GM19043 (cell line): ENCODE measurements around the gene WASL.

ENCODE experiments used
- ATAC-seq: cut with Tn5 transposase; IDR thresholded peaks from one replicate; pipeline ENCODE4 v1.9.1; 2021; ENCODE audit warnings: low read depth; ENCODE audit not compliant: unreplicated experiment

WASL gene

GRCh38 chr7:123663200-123663599 is 85.6 kb downstream of the WASL start:
- no peak for ATAC-seq

- ATAC-seq = no peak
Observed at GRCh38 chr7:123662755-123663154, 86.0 kb downstream of the WASL start.

DNA sequence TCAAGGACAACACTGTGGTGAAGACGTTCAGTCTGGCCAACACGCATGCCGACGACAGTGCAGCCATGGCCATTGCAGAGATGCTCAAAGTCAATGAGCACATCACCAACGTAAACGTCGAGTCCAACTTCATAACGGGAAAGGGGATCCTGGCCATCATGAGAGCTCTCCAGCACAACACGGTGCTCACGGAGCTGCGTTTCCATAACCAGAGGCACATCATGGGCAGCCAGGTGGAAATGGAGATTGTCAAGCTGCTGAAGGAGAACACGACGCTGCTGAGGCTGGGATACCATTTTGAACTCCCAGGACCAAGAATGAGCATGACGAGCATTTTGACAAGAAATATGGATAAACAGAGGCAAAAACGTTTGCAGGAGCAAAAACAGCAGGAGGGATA is 86.5 kb downstream of the WASL start:
- ATAC-seq = no peak

- no peak for ATAC-seq
Observed at GRCh38 chr7:123661765-123662164, 87.0 kb downstream of the WASL start.

DNA sequence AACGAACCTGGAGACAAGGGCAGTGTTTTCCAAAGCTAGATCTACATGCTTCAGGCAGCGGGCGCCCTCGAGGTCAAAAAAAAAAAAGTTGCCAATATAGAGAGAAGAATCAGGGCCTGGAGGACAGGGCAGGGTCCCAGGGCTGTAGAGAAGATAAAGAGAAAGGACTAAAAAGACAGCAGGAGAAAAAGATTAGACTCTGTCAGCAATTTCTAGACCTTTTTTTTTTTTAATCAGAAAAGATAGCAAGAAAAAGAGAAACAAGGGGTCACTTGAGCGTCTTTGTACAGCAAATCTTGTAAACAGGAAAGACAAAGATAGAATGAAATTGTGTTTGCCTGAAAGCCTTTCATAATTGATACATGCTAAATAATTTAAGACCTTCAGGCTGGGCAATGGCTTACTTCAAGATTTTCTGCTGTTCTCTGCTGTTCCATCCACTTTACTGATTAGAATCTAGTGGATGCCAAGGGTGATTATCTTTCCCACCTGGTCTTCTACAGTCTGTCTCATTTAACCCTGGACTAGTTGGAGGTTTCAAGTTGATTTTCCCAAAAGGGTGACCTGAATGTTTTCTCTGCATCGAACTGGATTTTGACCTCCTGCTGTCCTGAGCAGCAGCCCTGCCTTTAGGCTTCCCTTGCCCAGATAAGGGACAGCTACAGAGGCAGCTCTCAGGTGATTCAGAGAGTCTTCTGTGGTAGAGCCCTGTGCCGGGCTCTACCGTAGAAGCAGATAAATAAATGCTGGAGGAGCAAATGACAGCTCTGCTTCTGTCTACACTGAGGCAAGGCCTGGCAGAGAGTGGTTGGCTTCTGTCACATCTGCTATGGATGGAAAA is 88.1 kb downstream of the WASL start:
- no peak for ATAC-seq

DNA sequence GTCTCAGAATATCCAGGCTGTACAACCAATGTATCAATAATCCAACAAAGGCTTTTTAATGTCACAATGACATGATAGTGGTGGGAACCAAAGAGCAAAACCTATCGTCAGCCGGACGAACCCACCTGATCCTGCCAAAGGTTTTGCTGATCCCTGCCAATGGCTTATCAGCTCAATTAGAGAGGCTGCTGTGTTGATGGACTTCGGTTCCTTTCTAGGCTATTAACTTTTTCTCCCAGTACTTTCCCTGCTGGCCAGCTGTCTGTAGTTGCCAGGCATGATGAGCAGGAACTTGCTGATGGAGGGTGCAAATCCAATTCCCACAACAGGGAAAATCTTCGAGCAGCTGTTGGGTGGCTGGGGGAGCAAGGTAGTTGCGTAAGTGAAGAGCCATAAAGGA is 90.8 kb downstream of the WASL start:
- no peak for ATAC-seq

GRCh38 chr7:123657304-123657685 is 91.5 kb downstream of the WASL start:
- no peak for ATAC-seq

GRCh38 chr7:123656544-123657303 is 92.1 kb downstream of the WASL start:
- ATAC-seq = no peak

DNA sequence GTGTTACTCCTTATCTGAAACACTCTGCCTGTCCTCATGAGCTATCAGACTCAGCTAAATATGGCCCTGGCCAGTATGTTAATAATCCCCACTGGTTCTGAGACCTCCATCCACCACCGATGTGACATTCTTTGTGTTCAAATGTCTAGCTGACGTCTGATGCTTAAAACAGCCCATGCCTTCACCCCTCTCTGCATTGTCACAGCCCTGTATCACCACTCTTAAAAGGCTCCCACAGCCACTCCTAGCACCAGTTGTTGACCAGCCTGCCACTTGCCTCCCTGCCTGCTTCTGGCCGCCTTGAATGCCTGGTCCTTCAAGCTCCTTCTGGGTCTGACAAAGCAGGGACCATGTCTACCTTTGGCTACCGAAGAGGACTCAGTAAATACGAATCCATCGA is 93.2 kb downstream of the WASL start, which contains the start of gene LMOD2:
Gene LMOD2 (plus strand): TSS at position 253 of the 400 bp plus-strand sequence. CDS start 98 bp downstream, at position 351.
- no peak for ATAC-seq

- no peak for ATAC-seq
Observed at GRCh38 chr7:123653162-123653561, 95.6 kb downstream of the WASL start.

- ATAC-seq = no peak
Observed at GRCh38 chr7:123652406-123652805, 96.4 kb downstream of the WASL start.

DNA sequence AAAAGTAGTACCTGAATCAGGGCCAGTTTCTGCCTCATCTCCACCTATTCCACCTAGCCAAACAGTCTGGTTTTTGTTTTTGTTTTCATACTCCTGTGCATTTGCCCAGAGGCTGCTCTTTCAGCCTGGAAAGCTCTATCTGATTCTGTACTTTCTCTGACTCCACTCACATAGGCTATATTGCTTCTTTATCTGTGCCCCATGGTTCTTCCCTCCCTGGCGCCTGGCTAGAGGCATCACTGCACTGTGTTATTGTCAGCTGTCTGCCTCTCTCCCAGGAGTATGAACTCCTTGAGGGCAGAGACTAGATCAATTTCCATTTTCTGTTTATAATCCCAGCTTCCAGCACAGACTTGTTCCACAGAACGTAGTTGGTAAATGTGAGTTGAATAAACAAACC is 98.2 kb downstream of the WASL start:
- no peak for ATAC-seq

GRCh38 chr7:123649964-123650363 is 98.8 kb downstream of the WASL start:
- no peak for ATAC-seq

DNA sequence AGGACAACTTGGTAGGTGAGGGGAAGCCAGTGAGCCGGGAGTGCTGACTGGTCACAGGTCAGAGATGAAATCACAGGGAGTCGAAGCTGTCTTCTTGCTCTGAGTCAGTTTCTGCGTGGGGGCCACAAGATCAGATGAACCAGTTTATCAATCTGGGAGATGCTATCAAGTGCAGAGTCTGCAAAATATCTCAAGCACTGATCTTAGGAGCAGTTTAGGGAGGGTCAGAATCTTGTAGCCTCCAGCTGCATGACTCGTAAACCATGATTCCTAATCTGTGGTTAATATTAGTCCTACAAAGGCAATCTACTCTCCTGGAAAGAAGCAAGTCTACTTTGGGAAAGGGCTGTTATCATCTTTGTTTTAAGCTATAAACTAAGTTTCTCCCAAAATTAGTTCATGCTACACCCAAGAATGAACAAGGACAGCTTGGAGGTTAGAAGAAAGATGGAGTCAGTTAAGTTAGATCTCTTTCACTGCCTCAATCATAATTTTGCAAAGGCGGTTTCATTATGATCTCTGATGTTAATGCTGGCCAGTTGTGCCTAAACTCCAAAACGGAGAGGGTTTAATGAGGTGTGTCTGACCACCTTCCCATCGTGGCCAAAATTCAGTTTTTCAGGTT is 101.6 kb downstream of the WASL start:
- ATAC-seq = no peak

GRCh38 chr7:123645516-123645915 is 103.3 kb downstream of the WASL start:
- no peak for ATAC-seq

GRCh38 chr7:123643495-123644441 is 105.0 kb downstream of the WASL start:
- ATAC-seq = no peak

- no peak for ATAC-seq
Observed at GRCh38 chr7:123641901-123642300, 106.9 kb downstream of the WASL start.

- ATAC-seq = no peak
Observed at GRCh38 chr7:123640583-123640982, 108.2 kb downstream of the WASL start.

DNA sequence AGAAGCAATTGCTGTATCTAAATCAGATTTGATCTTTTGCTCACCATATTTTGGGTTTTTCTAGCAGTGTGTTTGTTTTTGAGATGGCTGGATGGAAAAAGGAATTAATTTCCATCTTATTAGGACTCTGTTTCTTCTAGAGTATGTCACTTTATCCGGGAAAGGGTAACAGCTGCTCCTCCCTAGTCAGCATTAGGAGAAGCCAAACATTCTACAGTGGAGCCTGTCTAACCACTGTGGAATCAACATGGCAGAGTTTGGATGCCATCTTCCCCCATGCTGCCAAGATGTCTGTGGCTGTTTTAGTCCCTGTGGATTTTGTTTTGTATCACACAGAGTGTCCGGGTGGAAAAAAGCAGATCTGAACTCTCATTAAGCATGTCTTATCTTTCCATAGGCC is 109.2 kb downstream of the WASL start:
- no peak for ATAC-seq

DNA sequence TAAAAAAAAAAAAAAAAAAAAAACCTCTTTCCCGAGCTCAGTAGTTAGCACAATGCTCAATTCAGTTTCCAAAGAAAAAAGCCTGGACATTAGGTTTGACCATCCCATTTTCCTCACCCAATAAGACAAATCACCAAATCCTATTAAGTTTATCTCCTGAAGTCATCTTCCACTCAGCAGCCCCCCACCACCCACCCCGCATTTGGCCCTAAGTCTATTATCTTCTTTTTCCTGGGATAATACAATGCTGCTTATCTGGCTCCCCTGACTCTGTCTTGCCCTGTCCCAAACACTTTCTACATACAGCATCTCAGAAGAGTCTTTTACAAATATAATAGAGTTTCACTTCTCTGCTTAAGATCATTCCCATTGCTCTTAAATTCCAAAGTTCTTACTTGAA is 110.9 kb downstream of the WASL start:
- ATAC-seq = no peak
